ENCODE measurements around the gene GYG1. TPM values are rescaled to one million over a fixed set of nuclear protein-coding genes. Genes with fewer than 3 reads are reported as not detected.
A peak's percentile ranks its signal among the peaks of the same experiment; 100 is the strongest.

The GYG1 gene
- total and polyA plus RNA-seq, 2 of the 4 experiments (the other 2 are of a cell fraction): 48.4 to 90.3 TPM

- H2BK5ac ChIP-seq (ENCODE audit: low read depth, low read length, poor library complexity, severe bottlenecking): peak overlapping the region; percentile 74
- peak overlapping the region in 1 of 2 experiments; percentile 78; a peak in 3 of 4 replicates for H4K8ac ChIP-seq (ENCODE audit: low read depth in 2 of 2, low read length in 2 of 2)
- peak overlapping the region; percentile 58 for H4K91ac ChIP-seq (ENCODE audit: insufficient read depth, low read depth, low read length)
- intact Hi-C loops (cut with micrococcal nuclease): loop anchor here (5.0 kb wide), 1 partner anchor 58 kb away; no protein-coding TSS in a partner anchor
- H2AFZ ChIP-seq (replicated peaks; ENCODE audit: low read length, poor library complexity): no peak overlapping the region
- no peak overlapping the region for H3K9ac ChIP-seq (ENCODE audit: low read depth, low read length)
- peak overlapping the region; percentile 68 for H3K27ac ChIP-seq (ENCODE audit: insufficient read depth, low read length)
- peak overlapping the region; percentile 28; the same call in 1 of the 2 replicates for H3K23ac ChIP-seq (ENCODE audit: low read depth, low read length)
- peak overlapping the region; percentile 28 for H3K14ac ChIP-seq (replicated peaks; ENCODE audit: low read depth, low read length)
- CTCF ChIA-PET: interaction anchor here (1.4 kb wide), 1 partner anchor 52 kb away, joined by 3 read pairs; no protein-coding TSS in a partner anchor
- H3K9me1 ChIP-seq (ENCODE audit: insufficient read depth, low read length): peaks cover 41% of the 10 kb centered on the region
- H2BK15ac ChIP-seq (ENCODE audit: low read depth, low read length): peak overlapping the region; percentile 79; the same call in 2 of the 3 replicates
- peak overlapping the region; percentile 68 for H4K5ac ChIP-seq (ENCODE audit: low read depth, low read length)
- H3K4me1 ChIP-seq (ENCODE audit: control insufficient read depth, insufficient read depth, low read length): peaks cover 45% of the 10 kb centered on the region
- H3K18ac ChIP-seq (ENCODE audit: low read depth, low read length): peak overlapping the region; percentile 91
- TF ChIP-seq BHLHE40 (IDR thresholded peaks at IDR 0.05; ENCODE audit: low read depth, low read length) (no peak), FOS (IDR thresholded peaks at IDR 0.05; ENCODE audit: low read depth, low read length) (no peak), CHD1 (IDR thresholded peaks at IDR 0.05; ENCODE audit: low read depth, low read length) (no peak), CTCF (conservative IDR thresholded peaks at IDR 0.05; ENCODE audit: low read depth, low read length) (no peak), CEBPB (IDR thresholded peaks at IDR 0.05; ENCODE audit: low read depth, low read length) (no peak), RFX5 (IDR thresholded peaks at IDR 0.05; ENCODE audit: low read depth, low read length) (no peak), POLR2A (IDR thresholded peaks at IDR 0.05; ENCODE audit: low read depth, low read length) (no peak), MAFK (IDR thresholded peaks at IDR 0.05; ENCODE audit: low read depth, low read length) (no peak), RAD21 (IDR thresholded peaks at IDR 0.05; ENCODE audit: low read length) (no peak), ELK1 (IDR thresholded peaks at IDR 0.05; ENCODE audit: borderline replicate concordance, low read depth, low read length) (no peak), RCOR1 (IDR thresholded peaks at IDR 0.05; ENCODE audit: insufficient replicate concordance, low read length) (no peak), MXI1 (IDR thresholded peaks at IDR 0.05; ENCODE audit: borderline replicate concordance, low read depth, low read length) (no peak), NFE2L2 (IDR thresholded peaks at IDR 0.05; ENCODE audit: low read depth, low read length) (no peak), SMC3 (IDR thresholded peaks at IDR 0.05; ENCODE audit: low read depth, low read length) (no peak)
- TF ChIP-seq, protein P1, sequence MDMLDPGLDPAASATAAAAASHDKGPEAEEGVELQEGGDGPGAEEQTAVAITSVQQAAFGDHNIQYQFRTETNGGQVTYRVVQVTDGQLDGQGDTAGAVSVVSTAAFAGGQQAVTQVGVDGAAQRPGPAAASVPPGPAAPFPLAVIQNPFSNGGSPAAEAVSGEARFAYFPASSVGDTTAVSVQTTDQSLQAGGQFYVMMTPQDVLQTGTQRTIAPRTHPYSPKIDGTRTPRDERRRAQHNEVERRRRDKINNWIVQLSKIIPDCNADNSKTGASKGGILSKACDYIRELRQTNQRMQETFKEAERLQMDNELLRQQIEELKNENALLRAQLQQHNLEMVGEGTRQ (IDR thresholded peaks at IDR 0.05; ENCODE audit: low read depth, low read length): no peak
- peak overlapping the region; percentile 64 for H2BK120ac ChIP-seq (ENCODE audit: low read depth, low read length)
- ATAC-seq (ENCODE audit: low read depth): no peak
- H3K4me3 ChIP-seq (ENCODE audit: insufficient read depth, low read depth, low read length): no peak overlapping the region
- POLR2A ChIA-PET (ENCODE audit: unreplicated experiment): interaction anchor here (0.6 kb wide), 1 partner anchor 28 kb away, joined by 3 read pairs; no protein-coding TSS in a partner anchor
- 80% methylated on average over 3 of the region's 3 CpGs; no CpG with 5 or more reads in 1 of the 2 experiments for WGBS, 2 experiments (ENCODE audit: extremely low coverage in 2 of 2, insufficient read length in 1 of 2)
- dilution Hi-C loops (cut with HindIII; ENCODE audit: low sequenced_read_pairs, unreplicated experiment): no loop called here
- H3K79me1 ChIP-seq (ENCODE audit: low read depth in 1 of 2, low read length in 2 of 2): peaks cover 29 to 66% of the 10 kb centered on the region in 2 experiments
- no peak overlapping the region for H3K4me2 ChIP-seq (ENCODE audit: low read depth, low read length)
- H3K9me3 ChIP-seq (ENCODE audit: control insufficient read depth, insufficient read depth, low read length): no peaks in the 10 kb centered on the region
- peaks cover 6% of the 10 kb centered on the region; the same call in 1 of the 2 replicates for H4K20me1 ChIP-seq (ENCODE audit: insufficient read depth, low read length)
- peaks cover 15% of the 10 kb centered on the region for H3K36me3 ChIP-seq (ENCODE audit: control insufficient read depth, insufficient read depth, low read length)
- H3K27me3 ChIP-seq (ENCODE audit: control insufficient read depth, insufficient read depth, low read length): no peaks in the 10 kb centered on the region
- peak overlapping the region; percentile 62 for H2AK5ac ChIP-seq (ENCODE audit: low read depth, low read length)
- peak overlapping the region; percentile 66 for H3K4ac ChIP-seq (ENCODE audit: low read depth, low read length)
- peak overlapping the region; percentile 22 for H2AK9ac ChIP-seq (replicated peaks; ENCODE audit: low read depth, low read length, poor library complexity)
- DNase-seq: peak; percentile 44
- peak overlapping the region; percentile 82 for H2BK20ac ChIP-seq (ENCODE audit: low read depth, low read length)
- H3K56ac ChIP-seq (ENCODE audit: extremely low read depth, insufficient read depth, low read length): peak overlapping the region; percentile 8; the same call in 1 of the 2 replicates
- in situ Hi-C loops (cut with MboI; ENCODE audit: low sequenced_read_pairs): no loop called here
- BruUV-seq (replicated peaks): no TSS peak
Observed at GRCh38 chr3:149015393-149015792, 24.1 kb downstream of the GYG1 start.
